Measurements from ENCODE around the gene HMCN2. TPM values are rescaled to one million over a fixed set of nuclear protein-coding genes. Genes with fewer than 3 reads are reported as not detected.

Gene HMCN2
- total and polyA plus RNA-seq, 5 donors = 2.3 to 6.1 (median 4.2) TPM

DNA sequence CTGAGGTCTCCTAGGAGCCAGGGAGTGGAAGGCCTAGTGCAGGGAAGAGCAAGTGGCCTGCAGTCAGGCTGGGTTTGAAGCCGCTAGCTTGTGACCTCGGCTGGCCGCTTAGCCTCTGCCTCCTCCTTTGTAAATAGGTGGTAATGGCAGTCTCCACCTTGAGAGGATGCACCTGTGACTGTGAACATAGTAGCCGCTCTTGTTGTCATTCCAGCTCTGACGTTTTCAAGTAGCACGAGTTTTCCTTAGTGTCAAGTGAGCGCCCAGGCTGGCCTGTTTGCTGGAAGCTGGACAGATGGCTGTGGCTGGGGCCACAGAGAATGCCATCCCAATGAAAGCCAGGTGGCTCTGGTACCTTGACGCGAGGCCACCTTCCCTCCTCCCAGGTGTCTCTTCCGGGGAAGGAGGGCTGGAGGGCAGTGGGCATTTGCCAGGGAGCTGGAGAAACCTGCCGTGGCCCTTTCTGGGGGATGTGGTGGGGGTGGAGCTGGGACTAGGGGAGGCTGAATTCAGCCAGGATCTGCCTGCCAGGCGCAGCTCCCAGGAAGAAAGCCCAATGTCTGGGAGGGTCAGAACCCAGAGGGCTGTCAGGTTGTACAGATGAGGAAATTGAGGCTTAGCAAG, 181.7 kb downstream of the HMCN2 start:
- no peak overlapping the region for H3K4me3 ChIP-seq (ENCODE audit: low read length)
- H3K27me3 ChIP-seq (ENCODE audit: control insufficient read depth, insufficient read depth) = no peaks in the 10 kb centered on the region
- no peak for ATAC-seq
- peak overlapping the region; percentile 49 for H3K27ac ChIP-seq (ENCODE audit: low read length)
- H3K9me3 ChIP-seq (ENCODE audit: control insufficient read depth, low read length) = no peaks in the 10 kb centered on the region
- peak in 2 of 3 donors; percentile 46 to 51 for DNase-seq
- H3K4me1 ChIP-seq (ENCODE audit: control insufficient read depth, insufficient read depth, low read length) = peaks cover 20% of the 10 kb centered on the region
- WGBS = 84% methylated on average over 12 of the region's 12 CpGs
- intact Hi-C loops (cut with DNase I) = no loop called here

DNA sequence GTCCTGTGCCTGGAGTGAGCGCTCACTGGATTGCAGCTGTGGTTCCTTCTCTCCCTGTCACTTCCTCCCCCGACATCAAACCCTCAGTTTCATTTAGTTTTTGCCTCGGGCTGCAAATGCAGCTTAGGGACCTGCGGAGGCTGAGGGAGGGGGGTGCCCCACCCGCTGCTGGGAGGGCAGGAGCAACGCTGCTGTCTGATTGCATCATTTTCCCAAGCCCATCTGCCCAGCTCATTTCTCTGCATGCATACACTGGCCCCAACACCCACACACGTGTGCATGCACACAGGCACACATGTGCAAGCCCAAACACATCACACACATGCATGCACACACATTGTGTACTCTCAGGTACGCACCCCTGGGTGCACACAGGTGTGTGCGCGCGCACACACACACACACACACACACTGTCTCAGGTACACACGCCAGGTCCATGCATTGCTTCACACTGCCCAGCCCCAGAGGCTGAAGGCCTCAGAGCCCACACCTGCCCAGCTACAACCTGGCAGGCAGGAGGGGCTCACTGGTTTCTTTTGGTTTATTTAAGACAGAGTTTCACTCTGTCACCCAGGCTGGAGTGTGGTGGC, 182.6 kb downstream of the HMCN2 start:
- Histone ChIP-seq H3K27ac (ENCODE audit: low read length) (no peak overlapping the region), H3K4me1 (ENCODE audit: control insufficient read depth, insufficient read depth, low read length) (peaks cover 25% of the 10 kb centered on the region), H3K27me3 (ENCODE audit: control insufficient read depth, insufficient read depth) (no peaks in the 10 kb centered on the region), H3K4me3 (ENCODE audit: low read length) (no peak overlapping the region), H3K9me3 (ENCODE audit: control insufficient read depth, low read length) (no peaks in the 10 kb centered on the region)
- intact Hi-C loops (cut with DNase I) = no loop called here
- DNase-seq (peak in 2 of 3 donors; percentile 24 to 47), ATAC-seq (no peak)
- 73% methylated on average over 12 of the region's 12 CpGs for WGBS

GRCh38 chr9:130448771-130449603, 183.4 kb downstream of the HMCN2 start:
- Histone ChIP-seq H3K27me3 (ENCODE audit: control insufficient read depth, insufficient read depth) (no peaks in the 10 kb centered on the region), H3K27ac (ENCODE audit: low read length) (no peak overlapping the region), H3K9me3 (ENCODE audit: control insufficient read depth, low read length) (no peaks in the 10 kb centered on the region), H3K4me3 (ENCODE audit: low read length) (no peak overlapping the region), H3K4me1 (ENCODE audit: control insufficient read depth, insufficient read depth, low read length) (peaks cover 32% of the 10 kb centered on the region)
- WGBS = 95% methylated on average over 10 of the region's 10 CpGs
- ATAC-seq (no peak), DNase-seq (peak in 2 of 3 donors; percentile 29 to 35)
- intact Hi-C loops (cut with DNase I) = no loop called here

DNA sequence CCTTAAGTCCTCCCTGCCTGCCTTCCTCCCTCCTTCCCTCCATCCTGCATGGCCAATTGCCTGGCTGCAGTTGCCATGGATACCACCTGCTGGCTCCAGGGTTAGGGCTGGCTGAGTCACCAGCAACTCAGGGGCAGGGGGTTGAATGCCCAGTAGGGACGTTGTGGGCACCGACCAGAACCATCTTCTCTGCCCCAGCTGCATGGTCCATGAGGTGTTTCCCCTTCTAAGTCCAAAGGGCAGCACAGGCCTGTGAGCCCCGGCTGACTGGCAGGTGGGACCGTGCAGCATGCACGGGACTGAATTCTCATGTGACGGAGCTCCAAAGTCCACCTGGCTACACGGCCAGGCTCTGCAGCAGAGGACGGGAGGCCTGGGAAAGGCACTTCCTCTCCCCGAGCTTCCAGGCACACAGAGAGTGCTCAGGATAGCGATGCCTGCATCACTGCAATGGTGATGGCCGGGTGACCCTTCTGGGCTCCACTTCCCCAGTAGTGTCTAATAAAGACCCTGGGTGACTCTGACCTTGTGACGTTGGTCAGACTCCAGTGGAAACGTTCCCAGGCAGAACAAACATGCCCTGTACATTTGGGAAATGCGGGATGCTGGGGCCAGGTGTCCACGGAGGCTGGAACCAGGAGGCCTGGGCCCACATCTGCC, 184.9 kb downstream of the HMCN2 start:
- intact Hi-C loops (cut with DNase I) = loop anchor here in 1 of 4 donors (10.0 kb wide), 1 partner anchor 124 kb away; the partner anchor contains the start of gene FUBP3
- Histone ChIP-seq H3K4me3 (ENCODE audit: low read length) (no peak overlapping the region), H3K9me3 (ENCODE audit: control insufficient read depth, low read length) (no peaks in the 10 kb centered on the region), H3K27me3 (ENCODE audit: control insufficient read depth, insufficient read depth) (no peaks in the 10 kb centered on the region), H3K27ac (ENCODE audit: low read length) (peak overlapping the region; percentile 13), H3K4me1 (ENCODE audit: control insufficient read depth, insufficient read depth, low read length) (peaks cover 32% of the 10 kb centered on the region)
- no peak for ATAC-seq
- 75% methylated on average over 15 of the region's 15 CpGs for WGBS
- peak in 2 of 3 donors; percentile 37 to 43 for DNase-seq

DNA sequence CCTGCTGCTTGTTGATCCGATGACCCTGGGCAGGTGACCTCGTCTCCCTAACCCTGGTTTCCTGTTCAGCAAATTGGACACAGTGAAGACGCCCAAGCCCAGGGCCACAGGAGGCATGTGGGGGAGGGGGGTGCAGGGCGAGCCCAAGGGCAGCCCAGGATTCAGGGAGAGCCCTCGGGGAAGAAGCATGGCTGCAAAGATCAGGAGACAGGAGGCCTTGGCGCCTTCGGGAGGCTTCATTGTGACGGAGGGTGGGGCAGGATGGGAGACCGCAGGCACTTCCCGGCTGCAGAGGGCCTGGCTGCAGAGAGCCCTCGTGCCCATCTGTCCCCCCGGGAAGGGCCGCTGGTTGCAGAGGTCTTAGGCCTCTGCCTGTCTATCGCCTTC, 185.4 kb downstream of the HMCN2 start:
- Histone ChIP-seq H3K27ac (ENCODE audit: low read length) (peak overlapping the region; percentile 77), H3K27me3 (ENCODE audit: control insufficient read depth, insufficient read depth) (no peaks in the 10 kb centered on the region), H3K4me1 (ENCODE audit: control insufficient read depth, insufficient read depth, low read length) (peaks cover 32% of the 10 kb centered on the region), H3K9me3 (ENCODE audit: control insufficient read depth, low read length) (no peaks in the 10 kb centered on the region), H3K4me3 (ENCODE audit: low read length) (no peak overlapping the region)
- ATAC-seq (peak; percentile 1 to 34), DNase-seq (peak; percentile 43 to 70 (median 69))
- intact Hi-C loops (cut with DNase I) = loop anchor here in 1 of 4 donors (10.0 kb wide), 1 partner anchor 124 kb away; the partner anchor contains the start of gene FUBP3
- 60% methylated on average over 14 of the region's 14 CpGs for WGBS

- WGBS = 26% methylated on average over 23 of the region's 23 CpGs
- DNase-seq (peak; percentile 92 to 95 (median 94)), ATAC-seq (peak; percentile 78 to 82)
- Histone ChIP-seq H3K4me3 (ENCODE audit: low read length) (no peak overlapping the region), H3K9me3 (ENCODE audit: control insufficient read depth, low read length) (no peaks in the 10 kb centered on the region), H3K27ac (ENCODE audit: low read length) (peak overlapping the region; percentile 77), H3K27me3 (ENCODE audit: control insufficient read depth, insufficient read depth) (no peaks in the 10 kb centered on the region), H3K4me1 (ENCODE audit: control insufficient read depth, insufficient read depth, low read length) (peaks cover 32% of the 10 kb centered on the region)
- intact Hi-C loops (cut with DNase I) = loop anchor here in 1 of 4 donors (10.0 kb wide), 1 partner anchor 123 kb away; the partner anchor contains the start of gene FUBP3
These were observed 186.2 kb downstream of the HMCN2 start for GRCh38 chr9:130451509-130452388.

DNA sequence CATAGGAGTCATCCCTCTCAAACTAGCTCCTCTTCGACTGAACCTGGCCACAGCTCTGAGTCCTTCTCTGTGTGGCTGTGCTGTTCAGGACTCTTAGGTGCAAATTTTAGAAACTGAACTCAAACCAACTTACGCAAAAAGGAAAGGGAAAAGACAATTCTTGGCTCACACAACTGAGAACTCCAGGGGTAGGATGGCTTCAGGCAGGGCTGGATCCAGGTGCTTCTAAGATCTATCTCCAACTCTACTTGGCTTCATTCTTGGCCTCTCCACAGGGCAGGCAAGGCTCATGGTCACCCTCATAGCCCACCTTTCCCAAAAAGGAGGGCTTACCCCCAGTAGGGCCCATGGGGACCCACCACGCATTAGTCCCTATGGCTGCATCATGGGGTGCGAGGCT, 187.3 kb downstream of the HMCN2 start:
- Histone ChIP-seq H3K27ac (ENCODE audit: low read length) (no peak overlapping the region), H3K9me3 (ENCODE audit: control insufficient read depth, low read length) (no peaks in the 10 kb centered on the region), H3K27me3 (ENCODE audit: control insufficient read depth, insufficient read depth) (no peaks in the 10 kb centered on the region), H3K4me3 (ENCODE audit: low read length) (no peak overlapping the region), H3K4me1 (ENCODE audit: control insufficient read depth, insufficient read depth, low read length) (peaks cover 25% of the 10 kb centered on the region)
- DNase-seq = peak in 2 of 3 donors; percentile 4 to 35
- no peak for ATAC-seq
- intact Hi-C loops (cut with DNase I) = loop anchor here in 1 of 4 donors (10.0 kb wide), 1 partner anchor 122 kb away; the partner anchor contains the start of gene FUBP3
- 95% methylated on average over 4 of the region's 4 CpGs for WGBS

GRCh38 chr9:130453487-130453886, 187.9 kb downstream of the HMCN2 start:
- ATAC-seq (peak in 1 of 2 donors; percentile 8), DNase-seq (peak; percentile 66 to 79 (median 76))
- Histone ChIP-seq H3K9me3 (ENCODE audit: control insufficient read depth, low read length) (no peaks in the 10 kb centered on the region), H3K27ac (ENCODE audit: low read length) (no peak overlapping the region), H3K4me3 (ENCODE audit: low read length) (no peak overlapping the region), H3K4me1 (ENCODE audit: control insufficient read depth, insufficient read depth, low read length) (peaks cover 25% of the 10 kb centered on the region), H3K27me3 (ENCODE audit: control insufficient read depth, insufficient read depth) (no peaks in the 10 kb centered on the region)
- WGBS = 38% methylated on average over 7 of the region's 7 CpGs
- intact Hi-C loops (cut with DNase I) = loop anchor here in 1 of 4 donors (10.0 kb wide), 1 partner anchor 121 kb away; the partner anchor contains the start of gene FUBP3

DNA sequence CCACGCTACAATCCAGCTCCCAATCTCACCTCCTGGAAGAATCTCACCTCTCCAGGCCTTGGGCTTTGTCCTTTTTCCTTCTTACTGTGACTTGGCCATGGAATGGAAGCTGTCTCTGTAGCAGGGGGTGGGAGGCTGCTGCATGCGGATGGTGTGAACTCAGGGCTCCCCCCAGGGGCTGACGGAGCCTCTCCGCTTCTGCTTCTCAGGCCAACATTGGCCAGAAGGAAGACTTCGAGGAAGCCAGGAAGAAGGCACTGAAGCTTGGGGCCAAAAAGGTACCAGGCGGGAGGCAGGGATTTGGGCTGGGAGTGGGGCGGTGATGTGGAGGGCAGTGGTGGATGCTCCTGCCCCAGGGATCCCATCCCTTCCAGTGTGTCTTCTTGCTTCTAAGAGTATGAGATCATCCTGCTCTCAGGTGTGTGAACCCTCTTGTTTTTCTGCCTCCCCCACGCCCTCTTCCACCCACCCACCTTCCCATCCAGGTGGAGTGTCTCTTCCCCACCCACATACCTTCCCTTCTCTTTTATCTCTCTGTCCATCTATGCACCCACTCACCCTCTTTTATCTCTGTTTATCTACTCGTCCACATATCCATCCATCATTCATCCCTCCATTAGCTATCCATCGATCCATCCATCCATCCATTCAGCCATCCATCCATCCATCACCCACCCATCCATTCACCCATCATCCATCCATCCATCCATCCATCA, 188.7 kb downstream of the HMCN2 start:
- Histone ChIP-seq H3K4me1 (ENCODE audit: control insufficient read depth, insufficient read depth, low read length) (peaks cover 25% of the 10 kb centered on the region), H3K27ac (ENCODE audit: low read length) (no peak overlapping the region), H3K27me3 (ENCODE audit: control insufficient read depth, insufficient read depth) (no peaks in the 10 kb centered on the region), H3K4me3 (ENCODE audit: low read length) (no peak overlapping the region), H3K9me3 (ENCODE audit: control insufficient read depth, low read length) (no peaks in the 10 kb centered on the region)
- ATAC-seq (no peak), DNase-seq (peak in 2 of 3 donors; percentile 32 to 44)
- 93% methylated on average over 10 of the region's 10 CpGs for WGBS
- intact Hi-C loops (cut with DNase I) = loop anchor here in 1 of 4 donors (10.0 kb wide), 1 partner anchor 121 kb away; the partner anchor contains the start of gene FUBP3
